ENCODE results near the gene PSMD13. TPM values are rescaled to one million over a fixed set of nuclear protein-coding genes. Genes with fewer than 3 reads are reported as not detected.

The PSMD13 gene
- total and polyA plus RNA-seq, 2 of the 13 experiments (the other 11 are each of a cell fraction or from before 2014, with no cell fraction given) = 83.0 to 117 TPM

- TF ChIP-seq ZNF589 (CRISPR knock-in tag; conservative IDR thresholded peaks at IDR 0.05) = no peak
- no peak for TF ChIP-seq TMF1 (CRISPR knock-in tag; IDR thresholded peaks at IDR 0.05; ENCODE audit: low read depth)
- TF ChIP-seq CSRNP1 (CRISPR knock-in tag; IDR thresholded peaks at IDR 0.05) = no peak
- TF ChIP-seq PCBP1 (IDR thresholded peaks at IDR 0.05; ENCODE audit: borderline replicate concordance, low read depth, low read length) = 0 out of 2 replicates have a peak, but pooled peaks have one; percentile 68
- peak; percentile 36 for TF ChIP-seq HNRNPK (IDR thresholded peaks at IDR 0.05; ENCODE audit: low read depth, low read length, poor library complexity, severe bottlenecking)
- TF ChIP-seq CREB1 (IDR thresholded peaks at IDR 0.05) = no peak
- TF ChIP-seq CREB1 (CRISPR knock-in tag; IDR thresholded peaks at IDR 0.05) = no peak
- TF ChIP-seq ZNF101 (CRISPR knock-in tag; IDR thresholded peaks at IDR 0.05; ENCODE audit: borderline replicate concordance, low read depth) = no peak
- 0 out of 2 replicates have a peak, but pooled peaks have one; percentile 6 for TF ChIP-seq UBTF (CRISPR knock-in tag; IDR thresholded peaks at IDR 0.05)
- TF ChIP-seq SAFB2 (CRISPR knock-in tag; IDR thresholded peaks at IDR 0.05; ENCODE audit: borderline replicate concordance, low read depth) = no peak
These were observed 30.8 kb downstream of the PSMD13 start (continued) for GRCh38 chr11:267491-267994.

Data from HepG2 (cell line).